ENCODE results near the gene ARHGAP29. TPM values are rescaled to one million over a fixed set of nuclear protein-coding genes. Genes with fewer than 3 reads are reported as not detected.

The ARHGAP29 gene
- total and polyA plus RNA-seq, 2 of the 4 experiments (the other 2 are of a cell fraction), result 19.1 to 30.3 TPM

GRCh38 chr1:94205639-94206038 is 31.7 kb downstream of the ARHGAP29 start:
- ChIA-PET POLR2A (ENCODE audit: unreplicated experiment) (no interaction called here), CTCF (no interaction called here)
- Histone ChIP-seq H2AFZ (replicated peaks; ENCODE audit: low read length, poor library complexity) (no peak overlapping the region), H2BK20ac (ENCODE audit: low read depth, low read length) (no peak overlapping the region), H4K91ac (ENCODE audit: insufficient read depth, low read depth, low read length) (no peak overlapping the region), H3K9me3 (ENCODE audit: control insufficient read depth, insufficient read depth, low read length) (no peaks in the 10 kb centered on the region), H4K8ac (ENCODE audit: low read depth in 2 of 2, low read length in 2 of 2) (no peak overlapping the region), H2BK5ac (ENCODE audit: low read depth, low read length, poor library complexity, severe bottlenecking) (no peak overlapping the region), H3K27ac (ENCODE audit: insufficient read depth, low read length) (no peak overlapping the region), H3K4me3 (ENCODE audit: insufficient read depth, low read depth, low read length) (no peak overlapping the region), H3K36me3 (ENCODE audit: control insufficient read depth, insufficient read depth, low read length) (peaks cover 12% of the 10 kb centered on the region), H3K4me2 (ENCODE audit: low read depth, low read length) (no peak overlapping the region), H3K4ac (ENCODE audit: low read depth, low read length) (no peak overlapping the region), H2BK120ac (ENCODE audit: low read depth, low read length) (no peak overlapping the region), H3K27me3 (ENCODE audit: control insufficient read depth, insufficient read depth, low read length) (no peaks in the 10 kb centered on the region), H2AK5ac (ENCODE audit: low read depth, low read length) (no peak overlapping the region), H3K56ac (ENCODE audit: extremely low read depth, insufficient read depth, low read length) (no peak overlapping the region), H3K23ac (ENCODE audit: low read depth, low read length) (no peak overlapping the region), H3K4me1 (ENCODE audit: control insufficient read depth, insufficient read depth, low read length) (no peaks in the 10 kb centered on the region; the same call in 1 of the 2 replicates), H3K18ac (ENCODE audit: low read depth, low read length) (no peak overlapping the region), H3K14ac (replicated peaks; ENCODE audit: low read depth, low read length) (no peak overlapping the region), H2AK9ac (replicated peaks; ENCODE audit: low read depth, low read length, poor library complexity) (no peak overlapping the region), H4K5ac (ENCODE audit: low read depth, low read length) (no peak overlapping the region), H3K9ac (ENCODE audit: low read depth, low read length) (no peak overlapping the region), H4K20me1 (ENCODE audit: insufficient read depth, low read length) (no peaks in the 10 kb centered on the region), H3K9me1 (ENCODE audit: insufficient read depth, low read length) (peaks cover 4% of the 10 kb centered on the region; the same call in 1 of the 2 replicates), H2BK15ac (ENCODE audit: low read depth, low read length) (no peak overlapping the region), H3K79me1 (ENCODE audit: low read depth in 1 of 2, low read length in 2 of 2) (peaks cover 0 to 4% of the 10 kb centered on the region in 2 experiments; a peak in 1 of 4 replicates)
- ATAC-seq (ENCODE audit: low read depth) (peak; percentile 57; the same call in 1 of the 2 replicates), DNase-seq (no peak)
- TF ChIP-seq CTCF (conservative IDR thresholded peaks at IDR 0.05; ENCODE audit: low read depth, low read length) (no peak), CEBPB (IDR thresholded peaks at IDR 0.05; ENCODE audit: low read depth, low read length) (no peak), ELK1 (IDR thresholded peaks at IDR 0.05; ENCODE audit: borderline replicate concordance, low read depth, low read length) (no peak), SMC3 (IDR thresholded peaks at IDR 0.05; ENCODE audit: low read depth, low read length) (no peak), RAD21 (IDR thresholded peaks at IDR 0.05; ENCODE audit: low read length) (no peak), USF2 (IDR thresholded peaks at IDR 0.05; ENCODE audit: low read depth, low read length) (no peak), NFE2L2 (IDR thresholded peaks at IDR 0.05; ENCODE audit: low read depth, low read length) (no peak), BHLHE40 (IDR thresholded peaks at IDR 0.05; ENCODE audit: low read depth, low read length) (no peak), POLR2A (IDR thresholded peaks at IDR 0.05; ENCODE audit: low read depth, low read length) (no peak), RFX5 (IDR thresholded peaks at IDR 0.05; ENCODE audit: low read depth, low read length) (no peak)
- dilution Hi-C loops (cut with HindIII; ENCODE audit: low sequenced_read_pairs, unreplicated experiment), result no loop called here
- no CpG with 5 or more reads among the region's 1 CpG for WGBS, 2 experiments (ENCODE audit: extremely low coverage in 2 of 2, insufficient read length in 1 of 2)
- no TSS peak for BruUV-seq (replicated peaks)
- in situ Hi-C loops (cut with MboI; ENCODE audit: low sequenced_read_pairs), result no loop called here
- intact Hi-C loops (cut with micrococcal nuclease), result no loop called here

Data from IMR-90 (cell line).